Stimulated activated CD4-positive, alpha-beta T cell treated with anti-CD3 and anti-CD28 coated beads, Interleukin-2, amount 100 ng/mL, for 4 hours (primary cell): ENCODE measurements around the gene SLC25A41.
"Not testable (repeated sequence)": the region's sequence is repeated elsewhere in the genome, so short reads cannot be mapped to it uniquely, and the experiment has no call there.

Experiments
- DNase-seq: peaks from one replicate; pipeline ENCODE4 v3.0.0-alpha.2; 2020; ENCODE audit warnings: low read depth

SLC25A41 gene

DNA sequence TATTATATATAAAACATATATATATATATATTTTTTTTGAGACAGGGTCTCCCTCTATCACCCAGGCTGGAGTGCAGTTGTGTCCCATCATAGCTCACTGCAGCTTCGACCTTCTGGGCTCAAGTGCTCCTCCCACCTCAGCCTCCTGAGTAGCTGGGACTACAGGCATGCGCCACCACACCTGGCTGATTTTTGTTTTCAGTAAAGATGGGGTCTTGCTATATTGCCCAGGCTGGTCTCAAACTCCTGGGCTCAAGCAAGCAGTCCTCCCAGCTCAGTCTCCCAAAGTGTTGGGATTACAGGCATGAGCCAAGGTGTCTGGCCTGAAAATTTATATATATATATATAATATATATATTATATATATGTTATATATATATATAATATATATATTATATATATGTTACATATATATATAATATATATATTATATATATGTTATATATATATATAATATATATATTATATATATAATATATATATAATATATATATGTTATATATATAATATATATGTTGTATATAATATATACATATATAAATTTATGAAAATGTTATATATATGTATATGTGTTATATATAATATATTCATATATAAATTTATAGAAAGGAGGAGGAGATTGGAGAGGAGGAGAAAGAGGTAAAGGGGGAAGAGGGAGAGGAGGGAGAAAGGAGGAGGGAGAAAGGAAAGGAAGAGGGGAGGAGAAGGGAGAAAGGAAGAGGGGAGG is 4.7 kb downstream of the SLC25A41 start:
- DNase-seq: not testable (repeated sequence)

DNA sequence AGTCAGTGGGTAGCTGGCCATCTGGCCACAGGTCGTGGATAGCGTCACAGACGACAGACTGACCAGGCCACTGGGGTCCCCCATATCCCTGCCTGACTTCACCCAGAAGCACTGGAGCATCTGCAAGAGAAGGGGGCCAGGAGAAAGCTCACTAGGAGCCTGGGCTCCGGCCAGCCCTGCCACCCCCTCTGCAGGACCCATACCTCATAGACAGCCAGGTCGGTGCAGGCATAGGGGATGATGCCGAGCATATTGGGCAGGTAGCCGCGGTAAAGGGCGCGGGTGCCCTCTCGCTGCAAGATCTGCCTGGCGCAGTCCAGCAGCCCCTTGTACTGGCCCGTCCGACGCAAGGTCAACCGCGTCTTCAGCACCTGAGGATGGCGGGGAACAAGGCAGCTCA is 6.4 kb downstream of the SLC25A41 start:
- no peak for DNase-seq

DNA sequence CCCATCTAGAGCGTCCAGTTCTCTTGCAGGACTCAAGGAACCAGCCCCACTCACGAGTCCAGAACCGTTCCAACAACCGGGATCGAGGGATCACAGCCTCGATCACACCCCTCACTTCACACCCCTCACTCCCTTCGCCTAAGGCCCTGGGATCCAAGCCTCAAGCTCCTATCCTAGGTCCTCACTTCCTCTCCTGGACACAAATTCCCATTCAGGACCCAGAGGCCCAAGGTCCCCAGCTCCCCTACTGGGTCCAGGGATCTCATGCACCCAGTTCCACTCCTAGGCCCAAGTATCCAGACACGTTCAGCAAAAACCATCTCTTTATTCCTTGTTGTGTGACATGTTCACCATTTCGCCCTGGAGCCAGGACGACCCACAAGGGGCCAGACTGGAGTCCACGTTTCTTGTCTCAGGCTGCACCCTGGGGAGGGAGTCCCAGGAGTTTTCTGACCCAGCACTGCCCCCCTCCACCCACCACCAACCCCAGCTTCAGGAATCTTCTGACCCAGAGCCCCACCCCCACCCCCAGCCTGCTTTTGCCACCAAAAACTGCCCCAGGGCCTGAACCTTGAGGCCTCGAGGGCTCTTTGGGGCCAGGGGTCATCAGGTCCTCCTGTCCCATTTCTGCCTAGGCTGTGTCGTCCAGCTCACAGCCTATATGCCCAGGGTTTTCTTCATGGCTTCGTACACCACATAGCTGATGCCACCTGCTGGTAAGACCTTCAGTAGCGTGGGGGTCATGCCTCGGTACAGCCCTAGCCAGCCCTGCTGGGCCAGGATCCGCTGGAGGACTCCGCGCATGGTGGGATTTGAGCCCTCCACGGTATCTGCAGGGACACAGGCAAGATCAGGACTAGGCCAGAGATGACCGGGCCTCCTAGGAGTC is 7.6 kb downstream of the SLC25A41 start:
- DNase-seq: no peak

- DNase-seq: peak; percentile 100
These were observed 8.4 kb downstream of the SLC25A41 start for GRCh38 chr19:6424939-6425731.

- DNase-seq: peak; percentile 33
These were observed 9.2 kb downstream of the SLC25A41 start, which contains the start of gene KHSRP for GRCh38 chr19:6424195-6424938. KHSRP (minus strand) TSS chr19:6424811; CDS start chr19:6424701, 110 bp downstream.

DNA sequence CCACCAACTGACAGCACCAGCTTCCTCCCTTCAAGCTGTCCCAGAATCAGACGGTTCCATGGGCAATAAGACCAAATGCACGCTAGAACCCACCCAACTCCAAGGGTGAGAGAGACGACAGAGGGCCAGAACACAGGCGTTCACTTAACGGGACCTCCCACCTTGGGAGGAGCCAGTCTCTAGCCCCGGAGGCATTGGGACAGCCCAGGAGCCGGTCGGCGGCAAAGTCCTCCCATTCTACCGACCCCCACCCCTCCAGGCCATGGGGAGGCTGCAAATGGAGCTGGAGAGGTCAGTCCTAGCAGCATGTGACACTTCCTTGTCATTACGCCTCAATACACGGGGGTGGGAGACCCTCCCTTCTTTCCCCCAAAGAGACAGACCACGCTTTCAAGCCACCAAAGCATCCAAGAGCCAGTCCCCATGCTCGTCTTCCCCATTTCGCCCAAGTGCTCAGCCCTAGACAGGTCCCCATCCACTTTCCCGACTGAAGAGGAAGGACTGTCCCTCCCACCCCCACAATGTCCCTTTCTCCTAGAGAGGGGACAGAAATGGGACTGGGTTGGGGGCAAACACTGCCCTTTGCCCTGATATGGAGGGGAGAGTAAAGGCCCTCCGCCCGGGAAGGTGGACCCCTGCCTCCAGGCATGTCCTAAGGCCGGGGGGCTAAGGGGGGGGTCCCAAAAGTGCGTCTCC is 9.9 kb downstream of the SLC25A41 start:
- no peak for DNase-seq

GRCh38 chr19:6421075-6422014 is 12.2 kb downstream of the SLC25A41 start:
- DNase-seq: no peak

GRCh38 chr19:6418562-6418932 is 15.0 kb downstream of the SLC25A41 start:
- DNase-seq: no peak

DNA sequence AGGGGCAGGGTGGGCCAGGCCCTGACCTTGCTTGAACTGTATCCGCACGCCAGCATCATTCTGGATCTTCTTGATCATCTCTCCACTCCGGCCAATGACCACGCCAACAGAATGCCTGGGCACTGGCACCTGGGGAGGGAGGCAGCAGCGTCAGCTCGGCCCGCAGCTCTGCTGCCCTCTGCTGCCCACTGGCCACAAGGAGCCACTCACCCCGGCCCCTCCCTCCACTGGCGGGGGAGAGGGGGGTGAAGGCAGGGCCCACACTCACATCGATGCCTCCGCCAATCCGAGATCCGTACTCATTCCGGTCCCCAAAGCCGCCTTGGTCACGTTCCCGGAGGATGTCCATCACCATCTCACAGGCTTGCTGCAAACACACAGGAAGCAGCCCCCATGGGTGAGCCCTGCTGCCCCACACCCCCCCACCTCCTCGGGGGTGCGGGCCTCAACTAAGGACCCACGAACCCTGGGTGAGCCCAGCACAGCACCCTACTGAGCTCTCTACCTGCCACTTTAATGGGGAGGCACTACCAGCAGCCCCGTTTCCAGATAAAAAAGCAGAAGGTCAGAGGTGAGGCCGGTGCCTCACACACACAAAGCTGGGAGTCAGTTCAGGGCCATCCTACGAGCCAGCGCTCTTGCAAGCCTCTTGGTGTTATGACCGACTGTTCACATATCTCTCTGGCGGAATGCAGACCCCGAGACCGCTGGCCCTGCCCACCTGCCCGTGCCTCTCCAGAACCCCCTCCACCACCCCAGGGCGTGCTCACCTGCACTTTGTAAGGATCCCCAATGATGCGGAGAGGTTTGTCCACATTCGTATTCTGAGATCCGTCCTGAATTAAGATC is 15.6 kb downstream of the SLC25A41 start:
- no peak for DNase-seq

DNA sequence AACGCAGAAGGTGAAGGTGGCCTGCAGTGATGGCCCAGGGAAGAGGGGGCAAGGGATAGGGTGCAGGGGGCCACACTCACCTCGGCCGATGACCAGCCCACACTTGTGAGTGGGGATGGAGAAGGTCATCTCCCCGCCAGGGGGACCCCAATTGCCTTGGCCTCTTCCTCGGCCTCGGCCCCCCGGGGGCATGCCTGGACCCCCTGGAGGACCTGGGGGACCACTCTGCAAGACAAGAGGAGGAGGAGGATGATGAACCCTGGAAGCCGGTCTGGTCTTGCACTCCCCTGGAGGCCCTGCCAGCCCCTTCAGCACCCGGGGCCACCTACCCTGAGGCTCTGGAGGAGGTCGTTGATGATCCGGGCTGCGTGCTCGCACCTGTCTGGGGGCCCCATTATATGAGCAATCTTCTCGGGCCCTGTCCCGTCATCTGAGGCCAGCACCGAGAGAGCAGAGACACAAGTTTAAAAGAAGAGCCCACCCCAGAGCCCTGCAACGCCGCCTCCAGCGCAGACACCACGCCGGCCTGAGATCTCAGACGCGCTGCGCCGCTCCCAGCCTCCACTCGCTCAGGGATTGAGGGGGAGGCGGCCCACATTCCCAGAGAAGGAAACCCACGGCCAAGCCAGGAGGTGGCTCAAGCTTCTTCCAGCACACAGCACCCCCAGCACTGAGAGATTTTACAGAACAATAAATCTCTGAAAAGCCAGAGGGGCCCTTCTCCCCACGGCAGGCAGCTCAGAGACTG is 16.7 kb downstream of the SLC25A41 start:
- no peak for DNase-seq

DNA sequence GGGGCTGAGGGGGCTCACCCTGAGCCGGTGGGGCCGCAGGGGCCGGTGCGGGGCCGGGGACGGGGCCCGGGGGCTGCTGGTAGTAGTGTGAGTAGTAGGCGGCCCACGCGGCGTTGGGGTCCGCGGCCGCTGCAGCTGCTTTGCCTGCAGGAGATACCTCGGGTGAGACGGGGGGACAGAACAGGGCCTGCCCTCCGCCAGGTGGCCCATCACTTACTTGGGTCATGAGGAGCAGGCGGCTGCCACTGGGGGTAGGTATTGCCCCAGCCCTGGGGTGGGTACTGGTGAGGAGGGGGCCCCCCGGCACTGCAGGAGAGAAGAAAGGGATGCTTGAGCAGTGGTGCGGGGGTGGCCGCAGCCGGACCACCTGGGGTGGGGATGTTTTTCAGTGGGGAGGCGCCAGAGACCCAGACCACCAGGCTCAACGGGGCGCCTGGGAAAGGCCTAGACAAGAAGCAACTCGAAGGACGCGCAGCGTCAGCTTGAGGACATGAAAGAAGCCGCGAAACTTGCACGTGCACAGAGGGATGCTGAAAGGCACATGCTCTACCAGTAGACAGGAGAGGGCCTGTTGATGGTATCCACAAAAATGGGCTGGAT is 17.9 kb downstream of the SLC25A41 start:
- no peak for DNase-seq

DNA sequence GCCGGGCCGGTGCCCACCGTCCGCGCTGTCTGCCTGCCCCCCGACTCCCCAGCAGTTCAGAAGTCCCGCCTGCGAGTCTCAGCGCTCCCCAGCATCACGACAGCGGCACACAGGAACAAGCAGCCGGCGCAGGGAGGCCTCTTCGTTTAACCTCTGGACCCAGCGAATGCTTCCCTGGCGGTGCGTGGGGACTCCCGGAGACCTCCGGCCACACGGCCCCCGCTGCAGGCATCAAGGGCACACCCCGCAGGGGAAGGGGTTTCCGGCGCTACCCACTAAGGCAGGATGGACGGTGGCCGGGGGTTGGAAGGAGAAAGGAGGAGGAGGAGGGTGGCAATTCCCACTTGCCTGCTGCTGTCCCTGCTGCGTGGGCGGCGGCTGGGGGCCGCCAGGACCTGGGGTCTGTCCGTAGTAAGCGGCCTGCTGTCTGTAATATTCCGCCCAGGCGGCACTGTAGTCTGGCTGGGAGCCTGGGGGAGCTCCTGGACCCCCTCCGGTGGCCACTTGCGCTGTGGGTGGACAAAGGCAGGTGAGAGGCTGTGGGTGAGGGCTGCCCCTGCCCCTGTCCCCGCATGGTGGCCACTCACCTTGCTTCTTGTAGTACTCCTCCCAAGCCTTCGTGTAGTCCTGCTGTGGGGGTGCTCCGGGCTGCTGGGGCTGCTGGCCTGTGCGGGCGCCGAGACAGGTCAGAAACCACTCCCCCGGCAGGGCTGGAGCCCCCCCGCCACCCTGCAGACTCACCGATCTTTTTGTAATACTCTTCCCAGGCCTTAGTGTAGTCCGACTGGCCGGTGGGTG is 18.6 kb downstream of the SLC25A41 start:
- DNase-seq: no peak

DNA sequence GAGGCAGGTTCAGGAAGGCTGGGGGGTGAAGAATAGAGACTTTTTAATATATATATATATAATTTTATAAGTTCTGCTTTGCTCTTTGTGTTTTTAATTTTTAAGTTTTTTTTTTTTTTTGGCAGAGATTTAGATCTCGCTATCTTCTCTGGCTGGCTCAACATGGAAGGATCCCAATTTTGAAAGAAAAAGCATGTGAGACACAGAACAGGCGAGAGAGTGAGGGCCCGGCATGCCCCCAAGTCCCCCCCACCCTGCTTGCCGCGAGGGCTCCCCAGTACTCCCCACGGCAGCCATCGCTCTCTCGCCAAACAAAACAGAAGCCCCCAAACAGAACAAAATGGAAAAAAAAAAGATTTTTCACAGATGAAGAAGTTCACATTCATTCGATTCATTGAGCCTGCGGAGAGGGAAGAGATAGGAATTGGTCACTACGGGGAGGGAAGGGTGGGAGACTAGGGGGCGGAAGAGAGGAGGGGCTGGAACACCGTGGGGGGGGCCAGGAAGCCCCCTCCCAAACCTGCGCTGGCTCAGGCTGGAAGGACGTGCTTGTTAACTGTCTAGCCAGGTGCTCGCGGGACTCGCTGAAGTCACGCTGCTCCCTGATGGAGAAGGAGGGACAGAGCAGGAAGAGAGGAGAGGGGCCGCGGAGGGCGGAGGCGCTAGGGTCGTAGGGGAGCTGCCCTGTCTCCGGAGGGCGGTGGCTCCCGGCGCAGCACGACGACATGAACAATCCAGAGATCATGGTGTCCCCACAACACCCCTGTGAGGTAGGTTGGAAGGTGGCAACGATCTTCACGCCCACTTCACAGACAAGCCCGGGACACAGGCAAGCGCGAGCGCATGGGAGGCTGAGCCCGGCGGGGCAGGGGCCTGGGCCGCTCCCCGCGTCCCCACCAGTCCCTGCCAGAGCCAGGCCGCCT is 19.6 kb downstream of the SLC25A41 start:
- DNase-seq: no peak

DNA sequence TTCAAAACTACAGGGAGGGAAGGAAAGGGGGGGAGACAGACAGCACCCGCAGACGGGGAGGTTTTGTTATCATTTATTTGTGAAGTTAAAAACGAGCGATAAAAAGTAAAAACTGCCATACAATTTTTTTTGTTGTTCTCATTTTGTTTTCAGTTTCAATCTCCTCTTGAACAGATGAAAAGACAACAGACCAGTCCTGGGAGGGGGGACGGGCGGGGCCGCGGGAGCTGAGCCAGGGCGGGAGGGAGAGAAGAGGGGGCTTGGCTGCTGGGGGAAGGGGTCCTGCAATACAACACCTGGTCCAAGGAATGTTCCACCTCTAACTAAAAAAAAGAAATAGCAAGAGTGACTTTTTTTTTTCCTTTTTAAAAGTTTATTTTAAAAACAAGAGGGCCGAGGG is 20.3 kb downstream of the SLC25A41 start:
- DNase-seq: no peak

DNA sequence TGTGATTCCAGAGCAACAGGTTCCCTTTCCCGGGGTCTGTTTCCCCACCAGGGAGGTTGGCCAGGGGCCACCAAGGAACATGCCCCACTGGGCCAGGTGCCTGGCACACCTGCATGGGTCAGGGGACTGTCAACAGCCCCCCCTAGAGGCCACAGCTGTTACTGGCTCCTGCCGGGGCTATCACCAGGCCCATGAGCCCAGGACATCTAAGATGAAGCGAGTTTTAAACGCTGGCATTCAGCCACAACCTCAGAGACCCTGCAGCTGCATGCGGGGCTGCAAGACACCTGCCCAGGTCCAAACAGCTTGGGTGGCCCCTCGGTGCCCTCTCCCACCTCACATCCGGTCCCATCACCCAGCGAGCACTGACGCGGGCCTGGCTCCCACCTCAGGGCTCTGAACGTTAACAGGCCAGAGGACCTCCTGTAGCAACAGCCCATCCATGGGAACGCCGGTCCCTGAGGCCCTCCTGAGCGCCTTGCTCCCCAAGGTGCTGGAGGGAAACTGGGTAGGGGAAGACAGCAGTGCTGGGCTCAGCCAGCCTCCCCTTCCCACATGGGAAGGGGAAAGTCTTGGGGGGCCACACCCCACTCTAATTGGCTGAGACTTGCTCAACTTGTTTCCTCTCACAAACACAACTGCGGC is 21.0 kb downstream of the SLC25A41 start:
- no peak for DNase-seq
